WTC11 (cell line): ENCODE measurements around the gene TRAF2. TPM values are rescaled to one million over a fixed set of nuclear protein-coding genes. Genes with fewer than 3 reads are reported as not detected.

Experiments used
- ATAC-seq: fragments of 200-7000 bp; cut with Tn5 transposase; 2 replicates; pipeline ENCODE4 v1.10.0; 2021; ENCODE audit warnings: mild to moderate bottlenecking, moderate library complexity
- CTCF ChIA-PET: fragments of 300-600 bp; sonication (Branson Sonifier 250); formaldehyde crosslinking; loops from one replicate; lab custom pipeline; 2021; ENCODE audit warnings: antibody characterized with exemption; lab: Charles Lee
- POLR2A ChIA-PET: fragments of 350-600 bp; sonication (Branson Sonifier 250); formaldehyde crosslinking; loops from one replicate; lab custom pipeline; 2021; ENCODE audit warnings: antibody characterized with exemption; lab: Charles Lee
- DNase-seq: peaks from one replicate; pipeline ENCODE4 v3.0.0; 2021; ENCODE audit warnings: low spot score
- H3K27ac Mint-ChIP-seq: 2 replicates; pipeline ENCODE4 v1.8.0; 2021; ENCODE audit warnings: mixed read lengths
- H3K27me3 Mint-ChIP-seq: 2 replicates; pipeline ENCODE4 v1.8.0; 2021; ENCODE audit warnings: low read depth, mild to moderate bottlenecking, moderate library complexity, mixed read lengths
- H3K36me3 Mint-ChIP-seq: 2 replicates; pipeline ENCODE4 v1.8.0; 2021; ENCODE audit warnings: mixed read lengths
- H3K4me1 Mint-ChIP-seq: 2 replicates; pipeline ENCODE4 v1.8.0; 2022; ENCODE audit warnings: mixed read lengths
- H3K4me3 Mint-ChIP-seq: 2 replicates; pipeline ENCODE4 v1.8.0; 2021; ENCODE audit warnings: mild to moderate bottlenecking, moderate library complexity, mixed read lengths
- H3K9me3 Mint-ChIP-seq: 2 replicates; pipeline ENCODE4 v1.8.0; 2021; ENCODE audit warnings: mixed read lengths
- AFF4 ChIP-seq: sonication (generic); formaldehyde crosslinking; IDR thresholded peaks from 2 replicates; pipeline ENCODE4 v1.8.1; 2023; ENCODE audit warnings: mild to moderate bottlenecking, missing genetic modification reagents, borderline replicate concordance
- ATF2 ChIP-seq: sonication (generic); formaldehyde crosslinking; IDR thresholded peaks from 2 replicates; pipeline ENCODE4 v1.8.1; 2022; ENCODE audit warnings: low read depth, missing genetic modification reagents, borderline replicate concordance
- CBFB ChIP-seq: sonication (generic); formaldehyde crosslinking; IDR thresholded peaks from 2 replicates; pipeline ENCODE4 v1.8.1; 2022; ENCODE audit warnings: mild to moderate bottlenecking, low read depth, missing genetic modification reagents
- E2F1 ChIP-seq: sonication (generic); formaldehyde crosslinking; IDR thresholded peaks from 2 replicates; pipeline ENCODE4 v1.8.0; 2022; ENCODE audit warnings: mild to moderate bottlenecking, missing genetic modification reagents
- EMX1 ChIP-seq: fragments of 250-450 bp; sonication (Bioruptor Pico); IDR thresholded peaks from 2 replicates; pipeline ENCODE4 v1.8.0; 2021; ENCODE audit warnings: mild to moderate bottlenecking
- GABPB1 ChIP-seq: sonication (generic); formaldehyde crosslinking; IDR thresholded peaks from 2 replicates; pipeline ENCODE4 v1.8.1; 2023; ENCODE audit warnings: mild to moderate bottlenecking, missing genetic modification reagents
- GTF2I ChIP-seq: fragments of 250-450 bp; sonication (Bioruptor Pico); conservative IDR thresholded peaks from 2 replicates; pipeline ENCODE4 v1.4.0; 2021; ENCODE audit warnings: mild to moderate bottlenecking
- HMGA2 ChIP-seq: fragments of 250-450 bp; sonication (Bioruptor Pico); IDR thresholded peaks from 2 replicates; pipeline ENCODE4 v1.4.0; 2021; ENCODE audit warnings: mild to moderate bottlenecking, moderate library complexity
- HMGXB4 ChIP-seq: sonication (generic); formaldehyde crosslinking; IDR thresholded peaks from 2 replicates; pipeline ENCODE4 v1.8.1; 2023; ENCODE audit warnings: mild to moderate bottlenecking, moderate library complexity, missing genetic modification reagents
- IRF2 ChIP-seq: sonication (generic); formaldehyde crosslinking; IDR thresholded peaks from 2 replicates; pipeline ENCODE4 v1.8.0; 2022; ENCODE audit warnings: low read depth, missing genetic modification reagents, borderline replicate concordance
- NFYB ChIP-seq: sonication (generic); formaldehyde crosslinking; conservative IDR thresholded peaks from 2 replicates; pipeline ENCODE4 v1.8.0; 2022; ENCODE audit warnings: low read depth, missing genetic modification reagents
- NR3C1 ChIP-seq: sonication (generic); formaldehyde crosslinking; conservative IDR thresholded peaks from 2 replicates; pipeline ENCODE4 v1.8.1; 2023; ENCODE audit warnings: low read depth, mild to moderate bottlenecking, missing genetic modification reagents
- SOX15 ChIP-seq: fragments of 250-450 bp; sonication (Bioruptor Pico); IDR thresholded peaks from 2 replicates; pipeline ENCODE4 v1.9.0; 2021; ENCODE audit warnings: mild to moderate bottlenecking
- STAT6 ChIP-seq: sonication (generic); formaldehyde crosslinking; conservative IDR thresholded peaks from 2 replicates; pipeline ENCODE4 v1.8.1; 2023; ENCODE audit warnings: mild to moderate bottlenecking, low read depth, missing genetic modification reagents, moderate library complexity
- ZNF396 ChIP-seq: fragments of 250-450 bp; sonication (Bioruptor Pico); IDR thresholded peaks from 2 replicates; pipeline ENCODE4 v1.8.0; 2021; ENCODE audit warnings: mild to moderate bottlenecking, moderate library complexity, borderline replicate concordance
- total RNA-seq: library from RNA; stranded (reverse); gene quantifications from 3 replicates; pipeline ENCODE4 v1.2.3, GENCODE V29; 2021
- TF ChIP-seq, protein P1 (sequence below): sonication (generic); formaldehyde crosslinking; IDR thresholded peaks from 2 replicates; pipeline ENCODE4 v1.8.0; 2022; ENCODE audit warnings: missing genetic modification reagents
- TF ChIP-seq, protein P2 (sequence below): sonication (generic); formaldehyde crosslinking; IDR thresholded peaks from 2 replicates; pipeline ENCODE4 v1.8.0; 2023; ENCODE audit warnings: missing genetic modification reagents
- TF ChIP-seq, protein P3 (sequence below): sonication (generic); formaldehyde crosslinking; IDR thresholded peaks from 2 replicates; pipeline ENCODE4 v1.8.1; 2023; ENCODE audit warnings: mild to moderate bottlenecking, missing genetic modification reagents, moderate library complexity

Gene TRAF2
- total RNA-seq, 1 experiment from 2014 or later = 55.0 TPM

DNA sequence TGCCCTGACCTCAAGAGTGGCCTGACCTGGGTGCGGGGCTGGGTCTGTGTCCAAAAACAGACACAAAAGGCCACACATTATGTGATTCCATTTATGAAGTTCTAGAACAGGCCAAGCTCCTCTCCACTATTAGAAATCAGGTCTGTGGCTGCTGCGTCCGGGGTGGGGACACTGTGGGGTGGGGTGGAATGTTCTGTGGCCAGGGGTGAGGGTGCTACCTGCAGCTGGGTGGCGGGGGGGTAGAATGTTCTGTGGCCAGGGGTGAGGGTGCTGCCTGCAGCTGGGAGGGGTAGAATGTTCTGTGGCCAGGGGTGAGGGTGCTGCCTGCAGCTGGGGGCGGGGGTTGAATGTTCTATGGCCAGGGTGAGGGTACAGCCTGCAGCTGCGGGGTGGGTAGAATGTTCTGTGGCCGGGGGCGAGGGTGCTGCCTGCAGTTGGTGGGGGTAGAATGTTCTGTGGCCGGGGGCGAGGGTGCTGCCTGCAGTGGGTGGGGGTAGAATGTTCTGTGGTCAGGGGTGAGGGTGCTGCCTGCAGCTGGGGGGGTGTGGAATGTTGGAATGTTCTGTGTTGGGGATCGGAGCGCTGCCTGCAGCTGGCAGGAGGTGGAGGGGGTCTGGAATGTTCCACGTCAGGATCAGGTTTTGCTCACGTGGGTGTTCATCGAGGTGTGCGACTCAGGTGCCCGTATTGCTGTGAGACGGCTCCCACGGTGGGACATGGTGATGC, 74.1 kb downstream of the TRAF2 start (continued):
- TF ChIP-seq ATF2 (CRISPR knock-in tag) = no peak
- TF ChIP-seq, protein P1, sequence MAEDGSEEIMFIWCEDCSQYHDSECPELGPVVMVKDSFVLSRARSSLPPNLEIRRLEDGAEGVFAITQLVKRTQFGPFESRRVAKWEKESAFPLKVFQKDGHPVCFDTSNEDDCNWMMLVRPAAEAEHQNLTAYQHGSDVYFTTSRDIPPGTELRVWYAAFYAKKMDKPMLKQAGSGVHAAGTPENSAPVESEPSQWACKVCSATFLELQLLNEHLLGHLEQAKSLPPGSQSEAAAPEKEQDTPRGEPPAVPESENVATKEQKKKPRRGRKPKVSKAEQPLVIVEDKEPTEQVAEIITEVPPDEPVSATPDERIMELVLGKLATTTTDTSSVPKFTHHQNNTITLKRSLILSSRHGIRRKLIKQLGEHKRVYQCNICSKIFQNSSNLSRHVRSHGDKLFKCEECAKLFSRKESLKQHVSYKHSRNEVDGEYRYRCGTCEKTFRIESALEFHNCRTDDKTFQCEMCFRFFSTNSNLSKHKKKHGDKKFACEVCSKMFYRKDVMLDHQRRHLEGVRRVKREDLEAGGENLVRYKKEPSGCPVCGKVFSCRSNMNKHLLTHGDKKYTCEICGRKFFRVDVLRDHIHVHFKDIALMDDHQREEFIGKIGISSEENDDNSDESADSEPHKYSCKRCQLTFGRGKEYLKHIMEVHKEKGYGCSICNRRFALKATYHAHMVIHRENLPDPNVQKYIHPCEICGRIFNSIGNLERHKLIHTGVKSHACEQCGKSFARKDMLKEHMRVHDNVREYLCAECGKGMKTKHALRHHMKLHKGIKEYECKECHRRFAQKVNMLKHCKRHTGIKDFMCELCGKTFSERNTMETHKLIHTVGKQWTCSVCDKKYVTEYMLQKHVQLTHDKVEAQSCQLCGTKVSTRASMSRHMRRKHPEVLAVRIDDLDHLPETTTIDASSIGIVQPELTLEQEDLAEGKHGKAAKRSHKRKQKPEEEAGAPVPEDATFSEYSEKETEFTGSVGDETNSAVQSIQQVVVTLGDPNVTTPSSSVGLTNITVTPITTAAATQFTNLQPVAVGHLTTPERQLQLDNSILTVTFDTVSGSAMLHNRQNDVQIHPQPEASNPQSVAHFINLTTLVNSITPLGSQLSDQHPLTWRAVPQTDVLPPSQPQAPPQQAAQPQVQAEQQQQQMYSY = no peak

GRCh38 chr9:136960938-136961275, 74.6 kb downstream of the TRAF2 start:
- ChIA-PET POLR2A (interaction anchor here (0.6 kb wide), 1 partner anchor 455 kb away, joined by 3 read pairs; no protein-coding TSS in a partner anchor), CTCF (interaction anchor here (0.6 to 1.8 kb wide), 8 partner anchors 13 to 192 kb away, joined by 3 to 11 read pairs (median 4); partner anchors contain the start of gene FBXW5)
- no peak overlapping the region for H3K27ac Mint-ChIP-seq
- no peak overlapping the region for H3K4me3 Mint-ChIP-seq
- H3K9me3 Mint-ChIP-seq = peaks cover 9% of the 10 kb centered on the region
- ATAC-seq (no peak), DNase-seq (no peak)
- no peaks in the 10 kb centered on the region for H3K27me3 Mint-ChIP-seq
- H3K4me1 Mint-ChIP-seq = peaks cover 4% of the 10 kb centered on the region
- no peaks in the 10 kb centered on the region for H3K36me3 Mint-ChIP-seq
- no peak for TF ChIP-seq SOX15
- TF ChIP-seq HMGA2 (CRISPR knock-in tag) = no peak
- no peak for TF ChIP-seq HMGXB4
- TF ChIP-seq STAT6 (CRISPR knock-in tag) = no peak
- TF ChIP-seq NR3C1 (CRISPR knock-in tag) = no peak
- TF ChIP-seq ZNF396 = no peak
- no peak for TF ChIP-seq AFF4
- TF ChIP-seq EMX1 (CRISPR knock-in tag) = no peak
- TF ChIP-seq, protein P2, sequence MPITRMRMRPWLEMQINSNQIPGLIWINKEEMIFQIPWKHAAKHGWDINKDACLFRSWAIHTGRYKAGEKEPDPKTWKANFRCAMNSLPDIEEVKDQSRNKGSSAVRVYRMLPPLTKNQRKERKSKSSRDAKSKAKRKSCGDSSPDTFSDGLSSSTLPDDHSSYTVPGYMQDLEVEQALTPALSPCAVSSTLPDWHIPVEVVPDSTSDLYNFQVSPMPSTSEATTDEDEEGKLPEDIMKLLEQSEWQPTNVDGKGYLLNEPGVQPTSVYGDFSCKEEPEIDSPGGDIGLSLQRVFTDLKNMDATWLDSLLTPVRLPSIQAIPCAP (CRISPR knock-in tag) = no peak
- TF ChIP-seq, protein P3, sequence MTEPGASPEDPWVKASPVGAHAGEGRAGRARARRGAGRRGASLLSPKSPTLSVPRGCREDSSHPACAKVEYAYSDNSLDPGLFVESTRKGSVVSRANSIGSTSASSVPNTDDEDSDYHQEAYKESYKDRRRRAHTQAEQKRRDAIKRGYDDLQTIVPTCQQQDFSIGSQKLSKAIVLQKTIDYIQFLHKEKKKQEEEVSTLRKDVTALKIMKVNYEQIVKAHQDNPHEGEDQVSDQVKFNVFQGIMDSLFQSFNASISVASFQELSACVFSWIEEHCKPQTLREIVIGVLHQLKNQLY (CRISPR knock-in tag) = no peak
- no peak for TF ChIP-seq CBFB
- TF ChIP-seq IRF2 = no peak
- TF ChIP-seq GABPB1 = no peak
- no peak for TF ChIP-seq E2F1 (CRISPR knock-in tag)
- TF ChIP-seq GTF2I (CRISPR knock-in tag) = no peak
- TF ChIP-seq NFYB = no peak
